CD4-positive, alpha-beta memory T cell (primary cell): ENCODE results near the gene CREG1. TPM values are rescaled to one million over a fixed set of nuclear protein-coding genes. Genes with fewer than 3 reads are reported as not detected.

ENCODE experiments used
- CTCF ChIA-PET: fragments of 350-600 bp; sonication (Branson Sonifier 250); formaldehyde crosslinking; loops from one replicate; lab custom pipeline; 2021; ENCODE audit warnings: inconsistent platforms; ENCODE audit not compliant: partially characterized antibody; lab: Charles Lee
- POLR2A ChIA-PET: fragments of 350-600 bp; sonication (Branson Sonifier 250); formaldehyde crosslinking; loops from one replicate; lab custom pipeline; 2021; ENCODE audit not compliant: partially characterized antibody; lab: Charles Lee
- DNase-seq, 5 donors: peaks; one replicate each; pipeline versions ENCODE4 v3.0.0 to v3.0.0-alpha.2; 2020 to 2022; ENCODE audit warnings: mixed read lengths in 1 of 5
- H3K27ac ChIP-seq: one replicate; pipeline ENCODE4 v1.7.0; 2013; ENCODE audit warnings: low read depth, low read length
- H3K27me3 ChIP-seq: 2 replicates; pipeline ENCODE4 v1.7.0; 2013; ENCODE audit warnings: mild to moderate bottlenecking, low read length, moderate library complexity; ENCODE audit not compliant: insufficient read depth
- H3K36me3 ChIP-seq: 2 replicates; pipeline ENCODE4 v1.7.0; 2013; ENCODE audit warnings: mild to moderate bottlenecking, low read length, moderate library complexity; ENCODE audit not compliant: insufficient read depth
- H3K4me1 ChIP-seq: 2 replicates; pipeline ENCODE4 v1.7.0; 2013; ENCODE audit warnings: mild to moderate bottlenecking, low read length, moderate library complexity; ENCODE audit not compliant: insufficient read depth
- H3K4me3 ChIP-seq, 2 donors: one replicate each; pipeline ENCODE4 v1.7.0; 2013; ENCODE audit warnings: low read length in 2 of 2, mild to moderate bottlenecking in 1 of 2
- H3K9me3 ChIP-seq, 2 donors: one replicate each; pipeline ENCODE4 v1.7.0; 2013; ENCODE audit warnings: low read length in 2 of 2, control low read depth in 1 of 2; ENCODE audit not compliant: control insufficient read depth in 1 of 2
- H3K27ac Mint-ChIP-seq, 7 donors: one replicate each; pipeline ENCODE4 v1.8.0; 2020 to 2021; ENCODE audit warnings: mixed read lengths in 7 of 7, mild to moderate bottlenecking in 6 of 7, inconsistent platforms in 3 of 7, moderate library complexity in 3 of 7
- H3K27me3 Mint-ChIP-seq, 2 donors: one replicate each; pipeline ENCODE4 v1.8.0; 2020 to 2021; ENCODE audit warnings: mixed read lengths in 2 of 2
- H3K36me3 Mint-ChIP-seq, 2 donors: one replicate each; pipeline ENCODE4 v1.8.0; 2020 to 2021; ENCODE audit warnings: mixed read lengths in 2 of 2, inconsistent platforms in 1 of 2, mild to moderate bottlenecking in 1 of 2
- H3K4me1 Mint-ChIP-seq, 4 donors: one replicate each; pipeline ENCODE4 v1.8.0; 2020 to 2021; ENCODE audit warnings: mixed read lengths in 4 of 4, mild to moderate bottlenecking in 1 of 4
- H3K4me3 Mint-ChIP-seq, 8 donors: one replicate each; pipeline ENCODE4 v1.8.0; 2020 to 2021; ENCODE audit warnings: mixed read lengths in 8 of 8, mild to moderate bottlenecking in 7 of 8, moderate library complexity in 6 of 8, inconsistent platforms in 3 of 8
- H3K9me3 Mint-ChIP-seq, 8 donors: one replicate each; pipeline ENCODE4 v1.8.0; 2020 to 2021; ENCODE audit warnings: mixed read lengths in 8 of 8, mild to moderate bottlenecking in 5 of 8, inconsistent platforms in 3 of 8, moderate library complexity in 1 of 8
- intact Hi-C: fragments of 100-400 bp; cut with micrococcal nuclease; formaldehyde crosslinking; loops from one replicate; pipeline ENCODE4 v1.15.1; 2023
- polyA plus RNA-seq, 2 donors: library from polyadenylated mRNA; unstranded; fragments of 300-500 nt; fragmentation: Illumina TruSeq; gene quantifications; one replicate each; pipeline ENCODE4 v1.2.3, GENCODE V29; 2021
- total RNA-seq, 2 experiments: library from RNA; stranded (reverse); gene quantifications; one replicate each; pipeline ENCODE4 v1.2.3, GENCODE V29; 2021

Gene CREG1
- total and polyA plus RNA-seq, 4 experiments from 2014 or later: 19.4 to 27.7 (median 21.3) TPM

DNA sequence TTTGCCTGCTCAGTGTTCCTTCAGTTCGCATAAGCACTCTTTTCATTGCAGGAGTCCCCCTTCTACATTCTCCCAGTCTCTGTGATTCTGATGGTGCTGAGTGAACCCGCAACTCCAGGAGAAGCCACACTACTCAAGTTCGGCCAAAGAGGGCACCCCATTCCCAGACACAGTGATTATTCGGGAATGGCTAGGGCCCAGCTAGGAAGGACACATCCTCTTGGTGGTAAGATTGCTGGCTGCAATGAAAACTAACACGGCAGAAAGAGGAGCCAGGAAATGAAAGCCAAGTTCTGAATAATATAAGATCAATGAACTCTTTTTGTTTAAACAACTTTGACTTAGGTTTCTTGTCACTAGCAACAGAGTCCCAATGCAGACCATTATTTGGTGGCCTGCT lies 14.9 kb downstream of the CREG1 start:
- no peaks in the 10 kb centered on the region for H3K36me3 ChIP-seq
- intact Hi-C loops: no loop called here
- peaks cover 0 to 22% of the 10 kb centered on the region in 2 donors for H3K36me3 Mint-ChIP-seq
- H3K9me3 ChIP-seq: no peaks in the 10 kb centered on the region
- no peak overlapping the region for H3K4me3 Mint-ChIP-seq
- no peak for DNase-seq
- ChIA-PET CTCF (interaction anchor here (0.9 to 1.3 kb wide), 3 partner anchors 136 to 272 kb away, joined by 3 to 4 read pairs (median 3); no protein-coding TSS in a partner anchor), POLR2A (no interaction called here)
- H3K27me3 ChIP-seq: no peaks in the 10 kb centered on the region
- peaks cover 8 to 14% (median 13%) of the 10 kb centered on the region in 4 donors for H3K4me1 Mint-ChIP-seq
- no peak overlapping the region for H3K4me3 ChIP-seq
- H3K4me1 ChIP-seq: peaks cover 6% of the 10 kb centered on the region
- H3K9me3 Mint-ChIP-seq: no peaks in the 10 kb centered on the region
- H3K27ac Mint-ChIP-seq: peak overlapping the region in 1 of 7 donors; percentile 15
- H3K27ac ChIP-seq: no peak overlapping the region
- H3K27me3 Mint-ChIP-seq: no peaks in the 10 kb centered on the region

DNA sequence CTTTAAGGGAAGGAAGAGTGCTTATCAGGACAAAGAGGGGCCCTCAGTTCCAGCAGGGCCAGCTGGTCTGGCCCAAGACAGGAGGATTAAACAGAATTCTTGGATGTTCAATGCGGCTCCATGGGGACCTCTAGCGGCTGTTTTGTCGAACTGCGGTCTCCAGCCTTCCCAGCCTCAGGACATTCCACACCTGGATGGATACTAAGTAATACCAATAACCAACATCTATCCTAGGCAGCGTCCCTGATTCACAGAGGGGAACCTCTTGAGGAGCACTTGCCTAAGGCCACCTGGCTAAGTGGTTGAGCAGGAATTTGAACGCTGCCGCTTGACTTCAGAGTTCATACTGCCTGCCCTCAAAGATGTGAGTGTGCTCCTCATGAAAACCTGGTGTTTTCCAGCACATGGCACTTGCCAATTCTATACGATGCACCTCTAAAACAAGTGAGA lies 19.7 kb downstream of the CREG1 start:
- intact Hi-C loops: loop anchor here (1.0 to 5.0 kb wide), 5 partner anchors 16 to 312 kb away; partner anchors contain the start of genes CD247 and POU2F1
- H3K4me1 ChIP-seq: no peaks in the 10 kb centered on the region
- Mint-ChIP-seq H3K4me1 (peaks cover 3 to 4% (median 3%) of the 10 kb centered on the region in 4 donors), H3K36me3 (no peaks in the 10 kb centered on the region), H3K27me3 (no peaks in the 10 kb centered on the region), H3K4me3 (no peak overlapping the region), H3K9me3 (no peaks in the 10 kb centered on the region), H3K27ac (no peak overlapping the region)
- no peaks in the 10 kb centered on the region for H3K9me3 ChIP-seq
- H3K27me3 ChIP-seq: no peaks in the 10 kb centered on the region
- no peak overlapping the region for H3K27ac ChIP-seq
- H3K4me3 ChIP-seq: no peak overlapping the region
- DNase-seq: peak; percentile 55 to 65 (median 60)
- H3K36me3 ChIP-seq: no peaks in the 10 kb centered on the region
- ChIA-PET CTCF (interaction anchor here (0.6 to 10.0 kb wide), 60 partner anchors 9 to 624 kb away, joined by 3 to 146 read pairs (median 6); partner anchors contain the start of genes CD247, CREG1 and POU2F1), POLR2A (interaction anchor here (1.1 to 2.0 kb wide), 3 partner anchors 17 to 87 kb away, joined by 3 to 12 read pairs (median 5); partner anchors contain the start of gene CREG1)

DNA sequence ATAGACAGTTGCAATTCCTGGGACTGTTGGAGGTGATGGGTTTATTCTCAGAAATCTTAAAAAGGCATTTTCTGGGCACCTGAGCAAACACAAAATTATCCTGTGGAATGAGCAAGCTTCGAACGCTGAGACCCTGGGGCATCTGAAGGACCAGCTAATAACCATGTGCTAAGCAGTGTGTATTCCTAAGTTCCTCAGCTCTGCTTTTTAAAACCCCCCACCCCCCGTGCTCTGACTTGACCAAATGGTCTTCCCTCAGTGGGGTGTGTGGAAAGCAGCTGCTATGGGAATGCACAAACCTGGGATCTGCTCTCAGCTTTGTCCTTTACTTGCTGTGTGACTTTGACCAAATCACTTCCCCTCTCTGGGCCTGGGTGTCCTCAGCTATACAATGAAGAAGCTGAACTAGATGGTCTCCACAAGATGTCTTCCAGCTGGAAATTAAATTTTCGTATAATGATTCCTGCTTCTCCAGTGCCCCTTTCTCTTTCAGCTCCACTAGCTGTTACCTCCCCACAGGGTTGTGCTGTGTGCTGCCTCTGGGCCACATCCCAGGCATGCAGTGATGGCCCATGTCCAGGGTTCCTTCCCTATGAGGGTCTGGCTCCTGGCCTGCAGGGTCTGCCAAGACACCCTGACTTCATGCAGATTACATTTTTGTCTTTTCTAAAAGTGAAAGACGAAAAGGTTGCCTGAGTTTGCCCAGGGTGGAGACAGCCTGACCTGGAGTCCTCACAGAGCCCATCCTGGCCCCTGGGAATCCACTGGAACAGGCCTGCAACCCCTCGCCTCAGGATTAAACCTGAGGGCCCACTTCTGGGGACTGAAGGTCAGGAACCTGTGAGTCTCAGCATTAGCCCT lies 20.4 kb downstream of the CREG1 start:
- no peaks in the 10 kb centered on the region for H3K27me3 ChIP-seq
- no peak overlapping the region for H3K27ac ChIP-seq
- Mint-ChIP-seq H3K36me3 (no peaks in the 10 kb centered on the region), H3K27me3 (no peaks in the 10 kb centered on the region), H3K4me3 (no peak overlapping the region), H3K27ac (peak overlapping the region in 2 of 7 donors; percentile 13 to 65), H3K9me3 (no peaks in the 10 kb centered on the region), H3K4me1 (no peaks in the 10 kb centered on the region)
- ChIA-PET POLR2A (interaction anchor here (0.6 to 2.0 kb wide), 5 partner anchors 16 to 623 kb away, joined by 3 to 12 read pairs (median 3); no protein-coding TSS in a partner anchor), CTCF (interaction anchor here (0.6 to 10.0 kb wide), 52 partner anchors 8 to 473 kb away, joined by 3 to 146 read pairs (median 6); partner anchors contain the start of genes CD247, CREG1 and POU2F1)
- DNase-seq: no peak
- no peaks in the 10 kb centered on the region for H3K4me1 ChIP-seq
- intact Hi-C loops: loop anchor here (1.0 to 5.0 kb wide), 4 partner anchors 15 to 311 kb away; partner anchors contain the start of genes CD247 and POU2F1
- H3K4me3 ChIP-seq: no peak overlapping the region
- H3K36me3 ChIP-seq: no peaks in the 10 kb centered on the region
- no peaks in the 10 kb centered on the region for H3K9me3 ChIP-seq

DNA sequence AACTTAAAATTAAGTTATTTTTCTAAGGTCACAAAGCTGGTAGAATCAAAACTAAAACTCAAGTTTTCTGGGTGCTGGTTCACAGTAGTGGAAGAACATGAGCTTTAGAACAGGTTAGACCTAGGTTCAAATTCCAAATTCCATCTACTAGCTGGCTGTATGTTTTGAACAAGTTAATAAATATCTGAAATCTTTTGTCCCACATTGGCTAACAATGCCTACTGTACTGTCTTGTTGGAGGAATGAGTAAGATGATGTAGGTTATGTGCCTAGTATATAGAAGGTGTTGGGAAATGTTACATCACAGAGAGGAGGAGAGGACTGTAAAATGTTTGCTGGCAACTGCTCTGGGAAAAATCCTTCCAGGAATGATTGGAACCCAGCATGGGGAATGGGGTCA lies 21.2 kb downstream of the CREG1 start:
- no peaks in the 10 kb centered on the region for H3K4me1 ChIP-seq
- Mint-ChIP-seq H3K4me1 (no peaks in the 10 kb centered on the region), H3K9me3 (no peaks in the 10 kb centered on the region), H3K27ac (peak overlapping the region in 1 of 7 donors; percentile 56), H3K36me3 (no peaks in the 10 kb centered on the region), H3K4me3 (no peak overlapping the region), H3K27me3 (no peaks in the 10 kb centered on the region)
- no peak overlapping the region for H3K4me3 ChIP-seq
- DNase-seq: no peak
- ChIA-PET CTCF (interaction anchor here (0.7 to 10.0 kb wide), 26 partner anchors 8 to 472 kb away, joined by 3 to 146 read pairs (median 10); partner anchors contain the start of genes CD247, CREG1 and POU2F1), POLR2A (interaction anchor here (0.6 to 2.0 kb wide), 5 partner anchors 15 to 622 kb away, joined by 3 to 12 read pairs (median 3); partner anchors contain the start of gene CREG1)
- intact Hi-C loops: loop anchor here (5.0 kb wide), 1 partner anchor 310 kb away; the partner anchor contains the start of gene POU2F1
- H3K27ac ChIP-seq: no peak overlapping the region
- H3K9me3 ChIP-seq: no peaks in the 10 kb centered on the region
- no peaks in the 10 kb centered on the region for H3K36me3 ChIP-seq
- no peaks in the 10 kb centered on the region for H3K27me3 ChIP-seq

DNA sequence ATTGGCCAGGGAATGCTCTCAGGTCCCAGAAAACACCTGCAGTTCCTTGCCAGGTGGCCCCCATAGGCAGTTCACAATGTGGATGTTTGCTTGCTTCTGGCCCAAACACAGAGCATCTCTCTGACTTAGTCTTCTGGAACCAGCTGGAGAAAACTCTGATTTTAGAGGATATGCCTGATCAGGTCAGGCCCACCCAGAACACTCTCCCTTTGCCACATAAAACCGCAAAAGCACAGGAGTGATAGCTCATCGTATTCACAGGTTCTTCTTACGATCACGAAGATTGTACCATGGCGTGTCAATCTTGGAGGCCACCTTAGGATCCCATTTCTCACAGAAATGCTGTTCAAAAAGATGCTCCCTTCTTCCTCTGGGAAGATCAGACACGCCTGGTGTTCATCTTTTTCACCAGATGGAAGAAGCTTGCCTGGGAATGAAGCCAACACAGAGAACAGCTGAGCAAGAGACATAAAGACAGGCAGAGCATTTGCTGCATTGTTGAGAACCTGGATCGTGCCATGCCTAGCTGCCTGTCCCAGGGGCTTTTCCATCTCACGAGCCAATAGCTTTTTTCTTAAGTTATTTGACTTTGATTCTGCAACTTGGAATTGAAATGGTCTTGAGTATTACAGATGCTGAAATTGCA lies 23.6 kb downstream of the CREG1 start:
- H3K27me3 ChIP-seq: no peaks in the 10 kb centered on the region
- no peaks in the 10 kb centered on the region for H3K4me1 ChIP-seq
- no peak overlapping the region for H3K27ac ChIP-seq
- Mint-ChIP-seq H3K4me1 (peaks cover 0 to 2% (median 0%) of the 10 kb centered on the region in 4 donors), H3K27me3 (no peaks in the 10 kb centered on the region), H3K4me3 (no peak overlapping the region), H3K36me3 (no peaks in the 10 kb centered on the region), H3K9me3 (no peaks in the 10 kb centered on the region), H3K27ac (no peak overlapping the region)
- no peaks in the 10 kb centered on the region for H3K9me3 ChIP-seq
- no peaks in the 10 kb centered on the region for H3K36me3 ChIP-seq
- ChIA-PET CTCF (interaction anchor here (0.6 to 10.0 kb wide), 9 partner anchors 11 to 555 kb away, joined by 3 to 146 read pairs (median 4); partner anchors contain the start of gene CD247), POLR2A (interaction anchor here (3.9 kb wide), 1 partner anchor 12 kb away, joined by 27 read pairs; the partner anchor contains the start of gene CD247)
- intact Hi-C loops: loop anchor here (5.0 kb wide), 1 partner anchor 308 kb away; the partner anchor contains the start of gene POU2F1
- no peak for DNase-seq
- H3K4me3 ChIP-seq: no peak overlapping the region

DNA sequence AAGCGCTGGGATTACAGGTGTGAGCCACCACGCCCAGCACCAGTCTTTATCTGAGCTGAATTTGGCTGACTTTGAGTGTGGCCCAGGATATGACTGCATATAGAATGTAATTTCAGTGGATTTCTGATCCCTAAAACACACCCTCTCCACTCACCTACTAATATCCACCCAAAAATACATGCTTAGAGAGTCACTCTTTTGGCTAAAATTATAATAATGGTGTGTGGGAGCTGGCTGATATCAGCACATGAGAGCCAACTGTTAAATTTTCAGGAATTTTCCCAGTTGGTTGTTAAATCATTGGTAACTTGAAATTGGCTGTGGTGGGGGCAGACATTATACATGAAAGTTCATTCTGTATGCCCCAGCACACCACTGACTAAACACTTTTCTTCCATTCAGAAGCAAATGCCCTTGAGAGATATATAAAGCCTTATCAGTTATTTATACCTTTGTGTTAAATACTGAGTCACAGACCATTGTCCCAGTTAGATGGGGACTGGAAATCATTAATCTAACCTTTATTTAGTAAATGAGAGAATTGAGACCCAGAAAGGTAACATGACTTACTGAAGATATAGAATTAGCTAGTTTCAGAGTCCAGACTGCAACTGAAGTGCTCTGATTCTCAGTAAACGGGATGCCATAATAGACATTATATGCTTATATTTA lies 25.4 kb downstream of the CREG1 start:
- no peak overlapping the region for H3K27ac Mint-ChIP-seq
- ChIA-PET POLR2A (interaction anchor here (0.6 to 3.9 kb wide), 3 partner anchors 10 to 55 kb away, joined by 3 to 27 read pairs (median 3); partner anchors contain the start of gene CD247), CTCF (interaction anchor here (1.0 to 10.0 kb wide), 9 partner anchors 10 to 308 kb away, joined by 3 to 146 read pairs (median 4); partner anchors contain the start of gene CD247)
- no peak for DNase-seq
- no peaks in the 10 kb centered on the region for H3K27me3 ChIP-seq
- H3K9me3 ChIP-seq: no peaks in the 10 kb centered on the region
- H3K4me3 Mint-ChIP-seq: no peak overlapping the region
- intact Hi-C loops: no loop called here
- no peak overlapping the region for H3K4me3 ChIP-seq
- H3K27ac ChIP-seq: no peak overlapping the region
- no peaks in the 10 kb centered on the region for H3K4me1 ChIP-seq
- no peaks in the 10 kb centered on the region for H3K9me3 Mint-ChIP-seq
- peaks cover 0 to 2% (median 0%) of the 10 kb centered on the region in 4 donors for H3K4me1 Mint-ChIP-seq
- H3K36me3 ChIP-seq: no peaks in the 10 kb centered on the region
- H3K27me3 Mint-ChIP-seq: no peaks in the 10 kb centered on the region
- no peaks in the 10 kb centered on the region for H3K36me3 Mint-ChIP-seq
